B cell (primary cell): Measurements from ENCODE around the gene CXCL12.

Source experiments
- EZH2 ChIP-seq: IDR thresholded peaks from 2 replicates; pipeline ENCODE4 v1.6.1; 2012; ENCODE audit warnings: borderline replicate concordance, low read depth, mild to moderate bottlenecking, moderate library complexity, low read length; ENCODE audit not compliant: insufficient read depth, poor library complexity, severe bottlenecking
- TF ChIP-seq, protein P1 (sequence below): fragments of 200-600 bp; IDR thresholded peaks from one replicate; pipeline ENCODE4 v1.8.0; 2022; ENCODE audit warnings: antibody characterized with exemption, mild to moderate bottlenecking

GRCh38 chr10:44354771-44355170 lies 30.1 kb downstream of the CXCL12 start:
- TF ChIP-seq, protein P1, sequence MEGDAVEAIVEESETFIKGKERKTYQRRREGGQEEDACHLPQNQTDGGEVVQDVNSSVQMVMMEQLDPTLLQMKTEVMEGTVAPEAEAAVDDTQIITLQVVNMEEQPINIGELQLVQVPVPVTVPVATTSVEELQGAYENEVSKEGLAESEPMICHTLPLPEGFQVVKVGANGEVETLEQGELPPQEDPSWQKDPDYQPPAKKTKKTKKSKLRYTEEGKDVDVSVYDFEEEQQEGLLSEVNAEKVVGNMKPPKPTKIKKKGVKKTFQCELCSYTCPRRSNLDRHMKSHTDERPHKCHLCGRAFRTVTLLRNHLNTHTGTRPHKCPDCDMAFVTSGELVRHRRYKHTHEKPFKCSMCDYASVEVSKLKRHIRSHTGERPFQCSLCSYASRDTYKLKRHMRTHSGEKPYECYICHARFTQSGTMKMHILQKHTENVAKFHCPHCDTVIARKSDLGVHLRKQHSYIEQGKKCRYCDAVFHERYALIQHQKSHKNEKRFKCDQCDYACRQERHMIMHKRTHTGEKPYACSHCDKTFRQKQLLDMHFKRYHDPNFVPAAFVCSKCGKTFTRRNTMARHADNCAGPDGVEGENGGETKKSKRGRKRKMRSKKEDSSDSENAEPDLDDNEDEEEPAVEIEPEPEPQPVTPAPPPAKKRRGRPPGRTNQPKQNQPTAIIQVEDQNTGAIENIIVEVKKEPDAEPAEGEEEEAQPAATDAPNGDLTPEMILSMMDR: no peak
- no peak for TF ChIP-seq EZH2
